Neural cell (in vitro differentiated cells): ENCODE measurements around the gene HNRNPA2B1. TPM values are rescaled to one million over a fixed set of nuclear protein-coding genes. Genes with fewer than 3 reads are reported as not detected.

Source experiments
- H2AFZ ChIP-seq: fragments of 200-600, 300-800 bp; sonication (generic), shearing (Covaris generic); 2 replicates; pipeline ENCODE4 v1.6.0; 2014; ENCODE audit warnings: low read depth, mild to moderate bottlenecking, antibody characterized with exemption, low read length, moderate library complexity
- H3F3A ChIP-seq: fragments of 200-600 bp; shearing (Covaris generic); 2 replicates; pipeline ENCODE4 v1.6.1; 2016; ENCODE audit warnings: mild to moderate bottlenecking, moderate library complexity, mixed read lengths, antibody characterized with exemption, low read length; ENCODE audit not compliant: insufficient read depth, poor library complexity, severe bottlenecking
- H3K27ac ChIP-seq: fragments of 200-600, 300-800 bp; sonication (generic), shearing (Covaris generic); 2 replicates; pipeline ENCODE4 v1.5.1; 2014; ENCODE audit warnings: mild to moderate bottlenecking, low read length, moderate library complexity
- H3K27me3 ChIP-seq: fragments of 300-800, 200-600 bp; sonication (generic), shearing (Covaris generic); 2 replicates; pipeline ENCODE4 v1.6.0; 2014; ENCODE audit warnings: mild to moderate bottlenecking, low read depth, low read length, moderate library complexity; ENCODE audit not compliant: insufficient read depth
- H3K36me3 ChIP-seq: fragments of 300-800, 200-600 bp; sonication (generic), shearing (Covaris generic); 2 replicates; pipeline ENCODE4 v1.5.1; 2014; ENCODE audit warnings: mild to moderate bottlenecking, antibody characterized with exemption, low read length, moderate library complexity; ENCODE audit not compliant: insufficient read depth
- H3K4me2 ChIP-seq: fragments of 300-800, 200-600 bp; sonication (generic), shearing (Covaris generic); 2 replicates; pipeline ENCODE4 v1.6.0; 2014; ENCODE audit warnings: mild to moderate bottlenecking, low read length
- H3K4me3 ChIP-seq: fragments of 300-800, 200-600 bp; sonication (generic), shearing (Covaris generic); 2 replicates; pipeline ENCODE4 v1.5.1; 2014; ENCODE audit warnings: mild to moderate bottlenecking, low read length, moderate library complexity
- H3K79me2 ChIP-seq: fragments of 200-600 bp; shearing (Covaris generic); replicated peaks from 2 replicates; pipeline ENCODE4 v1.6.0; 2014; ENCODE audit warnings: mild to moderate bottlenecking, low read length, moderate library complexity; ENCODE audit not compliant: insufficient read depth
- H3K9ac ChIP-seq: fragments of 300-800, 200-600 bp; sonication (generic), shearing (Covaris generic); 2 replicates; pipeline ENCODE4 v1.6.1; 2016; ENCODE audit warnings: mild to moderate bottlenecking, low read length, mixed read lengths
- H3K9me2 ChIP-seq: fragments of 200-600 bp; shearing (Covaris generic); 2 replicates; pipeline ENCODE4 v1.6.1; 2016; ENCODE audit warnings: mild to moderate bottlenecking, low read length, mixed read lengths; ENCODE audit not compliant: insufficient read depth
- H3K9me3 ChIP-seq: fragments of 200-600, 300-800 bp; sonication (generic), shearing (Covaris generic); 2 replicates; pipeline ENCODE4 v1.6.1; 2016; ENCODE audit warnings: mild to moderate bottlenecking, mixed run types, low read length, moderate library complexity, mixed read lengths
- H4K20me1 ChIP-seq: fragments of 200-600 bp; shearing (Covaris generic); 2 replicates; pipeline ENCODE4 v1.6.1; 2016; ENCODE audit warnings: mild to moderate bottlenecking, mixed run types; ENCODE audit not compliant: insufficient read depth
- EP300 ChIP-seq: fragments of 450-650 bp; conservative IDR thresholded peaks from 2 replicates; pipeline ENCODE4 v1.6.1; 2014; ENCODE audit warnings: antibody characterized with exemption, mild to moderate bottlenecking, moderate library complexity; ENCODE audit not compliant: poor library complexity, severe bottlenecking
- MXI1 ChIP-seq: fragments of 450-650 bp; conservative IDR thresholded peaks from 2 replicates; pipeline ENCODE4 v1.6.1; 2014; ENCODE audit warnings: antibody characterized with exemption, mild to moderate bottlenecking; ENCODE audit not compliant: poor library complexity, severe bottlenecking
- POLR2AphosphoS5 ChIP-seq: IDR thresholded peaks from 2 replicates; pipeline ENCODE4 v1.6.1; 2012
- RAD21 ChIP-seq: fragments of 450-650 bp; conservative IDR thresholded peaks from 2 replicates; pipeline ENCODE4 v1.6.1; 2014; ENCODE audit warnings: antibody characterized with exemption, mild to moderate bottlenecking, moderate library complexity
- SMC3 ChIP-seq: fragments of 450-650 bp; conservative IDR thresholded peaks from 2 replicates; pipeline ENCODE4 v1.6.1; 2014; ENCODE audit warnings: antibody characterized with exemption, mild to moderate bottlenecking, moderate library complexity; ENCODE audit not compliant: poor library complexity
- TAF1 ChIP-seq: IDR thresholded peaks from 2 replicates; pipeline ENCODE4 v1.6.1; 2012; ENCODE audit warnings: low read depth
- polyA plus RNA-seq: library from polyadenylated mRNA; depleted of rRNA; stranded (reverse); fragments of >200 nt; gene quantifications from 2 replicates; pipeline ENCODE4 v1.2.3, GENCODE V29; 2014
- TF ChIP-seq, protein P1 (sequence below): IDR thresholded peaks from 2 replicates; pipeline ENCODE4 v1.6.1; 2012; ENCODE audit warnings: borderline replicate concordance
- TF ChIP-seq, protein P2 (sequence below): fragments of 450-650 bp; IDR thresholded peaks from 2 replicates; pipeline ENCODE4 v1.5.1; 2014; ENCODE audit warnings: antibody characterized with exemption, mild to moderate bottlenecking, moderate library complexity; ENCODE audit not compliant: poor library complexity, severe bottlenecking

HNRNPA2B1 gene
- polyA plus RNA-seq, 1 donor from 2014 or later = 419 TPM

DNA sequence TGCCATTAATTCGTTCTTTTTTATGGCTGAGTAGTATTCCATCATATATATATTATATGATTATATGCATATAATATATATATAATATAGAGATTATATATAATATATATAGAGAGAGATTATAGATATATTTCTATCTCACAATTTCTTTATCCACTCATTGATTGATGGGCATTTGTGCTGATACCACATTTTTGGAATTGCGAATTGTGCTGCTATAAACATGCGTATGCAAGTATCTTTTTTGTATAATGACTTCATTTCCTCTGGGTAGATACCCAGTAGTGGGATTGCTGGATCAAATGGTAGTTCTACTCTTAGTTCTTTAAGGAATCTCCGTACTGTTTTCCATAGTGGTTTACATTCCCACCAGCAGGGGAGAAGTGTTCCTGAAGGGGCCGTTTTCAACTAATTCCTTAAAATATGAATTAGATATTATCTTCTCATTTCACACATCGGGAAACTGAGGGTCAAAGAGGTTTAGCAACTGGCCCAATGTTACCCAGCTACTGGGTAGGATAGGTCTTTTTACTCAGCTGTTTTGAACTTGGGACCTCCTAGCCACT is 32.0 kb downstream of the HNRNPA2B1 start:
- H3F3A ChIP-seq = no peaks in the 10 kb centered on the region
- no peak overlapping the region for H2AFZ ChIP-seq
- H3K9me3 ChIP-seq = no peaks in the 10 kb centered on the region
- H3K36me3 ChIP-seq = no peaks in the 10 kb centered on the region
- no peaks in the 10 kb centered on the region for H3K9me2 ChIP-seq
- no peak overlapping the region for H3K27ac ChIP-seq
- H4K20me1 ChIP-seq = no peaks in the 10 kb centered on the region
- no peak overlapping the region for H3K4me3 ChIP-seq
- no peaks in the 10 kb centered on the region for H3K79me2 ChIP-seq
- H3K27me3 ChIP-seq = no peaks in the 10 kb centered on the region
- no peak overlapping the region for H3K4me2 ChIP-seq
- TF ChIP-seq, protein P1, sequence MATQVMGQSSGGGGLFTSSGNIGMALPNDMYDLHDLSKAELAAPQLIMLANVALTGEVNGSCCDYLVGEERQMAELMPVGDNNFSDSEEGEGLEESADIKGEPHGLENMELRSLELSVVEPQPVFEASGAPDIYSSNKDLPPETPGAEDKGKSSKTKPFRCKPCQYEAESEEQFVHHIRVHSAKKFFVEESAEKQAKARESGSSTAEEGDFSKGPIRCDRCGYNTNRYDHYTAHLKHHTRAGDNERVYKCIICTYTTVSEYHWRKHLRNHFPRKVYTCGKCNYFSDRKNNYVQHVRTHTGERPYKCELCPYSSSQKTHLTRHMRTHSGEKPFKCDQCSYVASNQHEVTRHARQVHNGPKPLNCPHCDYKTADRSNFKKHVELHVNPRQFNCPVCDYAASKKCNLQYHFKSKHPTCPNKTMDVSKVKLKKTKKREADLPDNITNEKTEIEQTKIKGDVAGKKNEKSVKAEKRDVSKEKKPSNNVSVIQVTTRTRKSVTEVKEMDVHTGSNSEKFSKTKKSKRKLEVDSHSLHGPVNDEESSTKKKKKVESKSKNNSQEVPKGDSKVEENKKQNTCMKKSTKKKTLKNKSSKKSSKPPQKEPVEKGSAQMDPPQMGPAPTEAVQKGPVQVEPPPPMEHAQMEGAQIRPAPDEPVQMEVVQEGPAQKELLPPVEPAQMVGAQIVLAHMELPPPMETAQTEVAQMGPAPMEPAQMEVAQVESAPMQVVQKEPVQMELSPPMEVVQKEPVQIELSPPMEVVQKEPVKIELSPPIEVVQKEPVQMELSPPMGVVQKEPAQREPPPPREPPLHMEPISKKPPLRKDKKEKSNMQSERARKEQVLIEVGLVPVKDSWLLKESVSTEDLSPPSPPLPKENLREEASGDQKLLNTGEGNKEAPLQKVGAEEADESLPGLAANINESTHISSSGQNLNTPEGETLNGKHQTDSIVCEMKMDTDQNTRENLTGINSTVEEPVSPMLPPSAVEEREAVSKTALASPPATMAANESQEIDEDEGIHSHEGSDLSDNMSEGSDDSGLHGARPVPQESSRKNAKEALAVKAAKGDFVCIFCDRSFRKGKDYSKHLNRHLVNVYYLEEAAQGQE = no peak
- TF ChIP-seq TAF1 (no peak), MXI1 (no peak), POLR2AphosphoS5 (no peak), SMC3 (no peak), EP300 (no peak)
- TF ChIP-seq, protein P2, sequence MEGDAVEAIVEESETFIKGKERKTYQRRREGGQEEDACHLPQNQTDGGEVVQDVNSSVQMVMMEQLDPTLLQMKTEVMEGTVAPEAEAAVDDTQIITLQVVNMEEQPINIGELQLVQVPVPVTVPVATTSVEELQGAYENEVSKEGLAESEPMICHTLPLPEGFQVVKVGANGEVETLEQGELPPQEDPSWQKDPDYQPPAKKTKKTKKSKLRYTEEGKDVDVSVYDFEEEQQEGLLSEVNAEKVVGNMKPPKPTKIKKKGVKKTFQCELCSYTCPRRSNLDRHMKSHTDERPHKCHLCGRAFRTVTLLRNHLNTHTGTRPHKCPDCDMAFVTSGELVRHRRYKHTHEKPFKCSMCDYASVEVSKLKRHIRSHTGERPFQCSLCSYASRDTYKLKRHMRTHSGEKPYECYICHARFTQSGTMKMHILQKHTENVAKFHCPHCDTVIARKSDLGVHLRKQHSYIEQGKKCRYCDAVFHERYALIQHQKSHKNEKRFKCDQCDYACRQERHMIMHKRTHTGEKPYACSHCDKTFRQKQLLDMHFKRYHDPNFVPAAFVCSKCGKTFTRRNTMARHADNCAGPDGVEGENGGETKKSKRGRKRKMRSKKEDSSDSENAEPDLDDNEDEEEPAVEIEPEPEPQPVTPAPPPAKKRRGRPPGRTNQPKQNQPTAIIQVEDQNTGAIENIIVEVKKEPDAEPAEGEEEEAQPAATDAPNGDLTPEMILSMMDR = no peak
- no peak overlapping the region for H3K9ac ChIP-seq

DNA sequence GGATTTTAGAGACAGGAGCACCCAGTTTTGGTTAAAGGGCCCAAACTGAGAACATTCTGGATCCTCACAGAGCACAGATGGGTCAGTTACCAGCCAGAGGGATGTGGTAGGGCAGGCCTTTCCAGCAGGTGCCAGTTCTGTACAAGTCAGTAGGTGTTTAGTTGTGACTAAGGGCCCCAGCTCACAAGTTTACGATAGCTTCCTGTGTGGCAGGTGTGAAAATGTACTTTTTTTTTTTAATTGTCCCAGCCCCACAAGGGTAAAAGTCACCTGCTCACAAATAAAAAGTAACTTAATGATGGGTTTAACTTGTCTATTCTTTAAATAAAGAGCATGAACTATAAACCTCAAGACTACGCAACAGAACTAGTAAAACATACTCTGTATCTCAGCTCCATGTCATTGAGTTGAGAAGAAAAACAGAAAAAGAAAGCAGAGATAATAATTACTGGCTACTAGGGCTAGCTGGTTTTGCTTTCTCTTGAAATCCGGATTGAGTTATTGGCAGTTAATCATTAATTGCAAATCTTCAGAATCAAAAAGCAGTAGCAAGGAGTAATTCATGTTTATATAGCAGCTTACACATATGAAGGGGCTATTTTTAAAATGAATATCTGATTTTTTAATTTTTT is 33.1 kb downstream of the HNRNPA2B1 start:
- H4K20me1 ChIP-seq = no peaks in the 10 kb centered on the region
- no peak overlapping the region for H3K4me3 ChIP-seq
- H3K4me2 ChIP-seq = no peak overlapping the region
- H3K9me2 ChIP-seq = no peaks in the 10 kb centered on the region
- H3K27me3 ChIP-seq = no peaks in the 10 kb centered on the region
- no peak overlapping the region for H2AFZ ChIP-seq
- H3F3A ChIP-seq = no peaks in the 10 kb centered on the region
- no peak overlapping the region for H3K27ac ChIP-seq
- no peak overlapping the region for H3K9ac ChIP-seq
- TF ChIP-seq SMC3 (no peak), RAD21 (no peak), MXI1 (no peak)
- no peaks in the 10 kb centered on the region for H3K79me2 ChIP-seq
- H3K9me3 ChIP-seq = no peaks in the 10 kb centered on the region
- no peaks in the 10 kb centered on the region for H3K36me3 ChIP-seq
